GM21390 (cell line): ENCODE measurements around the gene NRARP.

Experiments
- ATAC-seq: cut with Tn5 transposase; IDR thresholded peaks from one replicate; pipeline ENCODE4 v1.9.1; 2021; ENCODE audit not compliant: unreplicated experiment

Gene NRARP

DNA sequence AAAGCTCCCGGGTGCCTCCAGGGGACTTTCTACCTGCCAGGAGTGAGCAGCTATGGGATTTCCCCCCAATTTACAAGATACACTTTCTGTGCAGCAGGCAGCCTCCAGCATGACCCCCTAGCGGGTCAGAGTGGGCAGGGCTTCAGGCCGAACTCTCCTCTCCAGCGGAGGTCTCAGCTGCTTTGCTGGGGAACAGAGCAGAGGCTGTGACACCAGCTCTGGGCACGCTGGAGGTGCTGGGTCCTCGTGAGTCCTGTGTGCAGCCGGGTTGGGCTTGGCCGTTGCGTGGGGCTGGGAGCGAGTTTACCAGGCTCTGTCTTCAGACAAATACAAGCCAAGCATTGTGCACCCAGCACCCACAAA is 2.9 kb downstream of the NRARP start:
- ATAC-seq: no peak

DNA sequence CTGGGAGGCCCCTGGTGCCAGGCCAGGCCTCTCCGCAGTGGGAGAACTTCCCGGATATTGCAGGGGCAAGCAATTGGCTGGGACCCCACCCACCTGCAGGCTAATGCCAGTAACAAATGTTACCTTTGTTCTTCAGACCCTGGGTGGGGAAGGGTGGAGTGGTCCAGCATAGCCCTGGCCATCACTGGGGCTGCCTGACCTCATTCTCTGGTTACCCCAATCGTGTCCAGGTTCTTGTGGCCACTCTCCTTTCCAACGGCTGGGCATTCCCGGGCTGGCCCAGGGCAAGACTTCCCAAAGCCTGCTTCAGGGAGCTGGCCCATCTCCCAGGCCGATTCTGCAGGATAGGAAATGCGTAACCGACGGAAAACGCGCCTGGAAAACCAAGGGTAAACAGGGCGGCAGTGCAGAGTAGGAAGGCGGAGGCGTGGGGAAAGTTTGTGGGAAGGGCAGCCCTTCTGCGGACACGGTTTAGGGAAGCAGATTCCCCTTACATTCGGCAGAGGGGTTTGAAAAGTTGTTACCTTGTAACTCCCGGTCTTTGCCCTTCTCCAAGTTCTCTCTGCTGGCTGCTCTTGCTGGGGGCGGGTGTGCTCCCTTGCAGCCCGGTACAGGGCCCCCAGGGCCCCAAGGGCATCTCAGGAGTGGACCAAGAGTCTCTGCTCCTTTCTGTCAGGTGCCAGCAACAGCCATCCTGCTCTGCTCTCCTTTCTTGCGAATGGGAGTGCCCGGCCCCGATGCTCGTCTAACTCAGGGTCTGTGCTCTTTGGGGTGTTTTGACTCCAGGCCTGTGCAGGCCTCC is 3.5 kb downstream of the NRARP start:
- ATAC-seq: no peak

GRCh38 chr9:137297966-137298365 is 4.1 kb downstream of the NRARP start:
- ATAC-seq: no peak

DNA sequence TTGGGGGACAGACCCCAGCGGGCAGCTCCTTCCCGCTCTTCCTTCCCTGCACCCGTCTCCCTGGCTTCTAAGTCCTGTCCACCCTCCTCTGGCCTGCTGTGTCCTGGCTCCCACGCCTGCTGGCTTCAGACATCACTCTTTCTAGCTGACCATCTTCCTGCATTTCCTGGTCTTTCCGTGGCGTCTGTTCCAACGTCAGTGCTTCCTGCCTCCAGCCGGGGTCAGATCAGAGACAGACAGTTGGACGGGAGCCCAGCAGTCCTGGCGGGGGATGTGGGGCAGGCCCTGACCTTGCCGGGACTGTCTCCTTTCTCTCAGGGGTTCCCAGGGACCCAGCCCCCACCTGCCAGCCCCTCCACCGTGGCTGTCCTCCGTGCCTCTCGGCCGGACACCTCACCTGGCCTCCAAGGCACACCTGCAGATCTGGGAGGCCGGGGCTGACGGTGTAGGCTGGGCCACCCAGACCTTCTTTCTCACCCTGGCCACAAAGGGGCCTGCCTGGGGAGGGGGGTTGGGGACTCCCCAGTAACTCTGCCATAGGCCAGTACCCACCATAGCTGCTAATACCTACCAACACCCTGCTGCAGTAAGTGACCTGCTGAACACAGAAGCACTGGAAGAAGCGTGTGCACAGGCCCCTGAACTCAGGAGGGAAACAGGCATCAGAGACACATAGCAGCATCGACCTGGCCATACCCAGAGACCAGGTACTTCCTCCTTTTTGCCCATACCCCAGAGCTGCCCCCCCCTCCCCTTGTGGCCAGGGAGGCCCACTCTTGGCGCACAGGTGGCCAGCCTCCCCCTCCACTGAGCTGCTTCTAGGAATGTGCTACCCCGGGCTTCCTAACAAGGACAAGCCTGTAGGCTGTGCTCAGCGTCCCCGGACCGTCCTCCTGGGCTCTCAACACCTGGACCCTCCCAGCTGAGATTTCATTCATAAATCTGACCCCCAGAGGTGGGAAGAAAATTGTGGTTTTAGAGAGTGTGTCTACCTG is 5.1 kb downstream of the NRARP start:
- no peak for ATAC-seq

DNA sequence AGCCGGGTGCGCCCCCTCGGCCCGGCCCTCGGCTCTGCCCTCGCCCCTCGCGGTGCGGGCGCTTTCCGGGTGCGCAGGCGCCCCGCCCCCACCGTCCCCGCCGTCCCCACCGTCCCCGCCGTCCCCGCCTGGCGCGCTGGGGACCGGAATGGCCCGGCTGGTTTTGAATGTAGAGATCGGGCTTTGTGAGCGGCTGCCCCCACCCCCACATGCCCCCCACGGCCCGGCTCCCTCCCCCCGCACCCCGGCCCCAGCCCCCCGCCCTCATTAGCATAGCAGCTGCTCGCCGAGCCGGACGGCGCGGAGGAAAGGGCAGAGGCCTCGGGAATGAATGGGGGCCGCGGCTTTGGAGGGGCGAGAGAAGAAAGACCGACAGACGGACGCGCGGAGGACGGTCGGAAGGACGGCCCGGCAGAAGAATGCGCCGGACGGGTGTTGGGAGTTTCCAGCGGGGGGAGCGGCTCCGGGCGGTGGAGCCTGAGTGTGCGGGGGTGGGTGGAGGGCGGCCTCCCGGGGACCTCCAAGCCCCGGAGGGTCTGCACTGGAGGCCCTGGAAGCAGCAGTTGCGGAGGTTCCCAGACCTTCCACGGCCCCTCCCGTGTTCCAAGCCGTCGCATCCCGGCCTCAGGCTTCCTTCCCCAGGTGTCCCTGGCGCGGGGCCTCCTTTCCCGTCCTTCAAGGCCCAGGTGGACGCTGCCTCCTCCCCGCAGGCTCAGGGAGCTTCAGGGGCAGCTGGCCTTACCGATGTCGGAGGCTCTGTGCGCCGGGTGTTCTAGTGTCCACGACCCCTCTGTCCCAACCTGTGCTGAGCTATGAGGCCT is 6.0 kb downstream of the NRARP start:
- no peak for ATAC-seq

GRCh38 chr9:137295238-137295811 is 6.7 kb downstream of the NRARP start:
- ATAC-seq: no peak

DNA sequence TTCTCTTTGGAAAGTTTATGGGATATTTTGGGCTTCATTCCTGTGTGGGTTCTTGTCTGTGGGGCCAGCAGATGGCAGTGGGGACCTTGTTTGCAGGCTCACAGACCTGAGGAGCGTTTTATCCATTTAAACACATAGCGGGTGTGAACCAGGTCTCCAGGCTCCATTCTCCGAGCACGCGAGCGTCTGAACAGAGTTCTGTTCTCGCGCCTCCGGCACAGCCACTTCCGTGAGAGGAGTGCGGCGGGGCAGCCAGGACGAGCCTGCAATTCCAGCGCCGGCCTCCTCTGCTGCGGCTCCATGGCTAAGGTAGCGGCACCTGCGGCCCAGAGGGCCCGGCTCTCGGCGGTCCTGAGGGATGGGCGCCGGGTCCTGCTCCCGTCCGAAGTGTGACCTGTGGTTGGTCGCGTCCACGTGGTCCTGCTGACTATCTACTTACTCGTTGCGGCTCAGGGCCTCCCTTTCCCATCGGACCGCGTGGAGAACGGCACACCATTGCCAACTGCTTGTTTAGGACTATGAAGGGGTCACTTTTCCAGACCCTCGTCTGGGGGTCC is 7.3 kb downstream of the NRARP start:
- ATAC-seq: no peak

GRCh38 chr9:137294091-137294680 is 7.9 kb downstream of the NRARP start:
- no peak for ATAC-seq

DNA sequence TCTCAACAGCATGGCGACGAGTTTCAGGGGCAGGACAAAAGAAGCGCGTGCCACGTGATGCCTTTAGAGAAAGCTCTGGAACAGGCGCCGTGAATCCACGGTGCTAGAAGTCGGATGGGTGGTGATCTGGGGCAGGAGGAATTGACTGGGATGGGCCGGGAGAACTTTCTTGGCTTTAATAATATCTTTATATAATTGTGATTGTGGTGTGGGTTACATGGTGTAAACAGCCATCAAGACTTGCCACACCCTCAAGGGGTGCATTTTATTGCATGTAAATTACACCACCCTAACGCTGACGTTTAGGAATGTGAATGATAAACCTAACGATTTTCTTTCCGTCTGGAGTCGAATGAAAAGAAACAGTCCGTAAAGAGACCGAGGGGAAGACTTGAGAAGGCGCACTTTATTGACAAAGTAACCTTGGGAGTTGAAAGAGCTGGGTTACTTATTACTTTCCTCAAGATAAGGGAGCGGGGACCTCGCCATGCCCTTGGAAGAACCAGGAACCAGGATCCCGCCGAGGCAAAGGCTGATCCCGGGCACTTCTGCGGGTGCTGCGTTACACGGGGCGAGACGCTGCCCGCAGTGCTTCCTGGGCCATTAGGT is 8.5 kb downstream of the NRARP start:
- no peak for ATAC-seq

GRCh38 chr9:137293094-137293481 is 9.0 kb downstream of the NRARP start:
- no peak for ATAC-seq

DNA sequence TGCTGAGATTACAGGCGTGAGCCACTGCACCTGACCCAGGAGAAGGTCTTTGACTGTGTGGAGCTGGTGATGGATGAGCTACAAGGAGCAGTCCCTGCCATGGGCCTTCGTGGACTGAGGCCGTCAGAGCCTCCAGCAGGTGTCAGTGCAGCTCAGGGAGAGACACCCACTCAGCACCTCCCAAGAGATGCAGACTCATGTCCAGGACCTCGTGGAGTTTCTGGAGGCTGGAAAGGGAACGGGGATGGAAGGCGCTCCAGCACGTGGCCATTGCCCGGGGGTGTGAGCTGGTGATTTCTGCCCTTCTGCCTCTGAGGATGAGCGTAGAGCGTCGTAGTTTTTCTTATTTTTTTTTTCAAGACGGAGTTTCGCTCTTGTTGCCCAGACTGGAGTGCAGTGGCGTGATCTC is 15.1 kb downstream of the NRARP start:
- ATAC-seq: no peak

- no peak for ATAC-seq
These were observed 20.5 kb downstream of the NRARP start for GRCh38 chr9:137281345-137282116.

DNA sequence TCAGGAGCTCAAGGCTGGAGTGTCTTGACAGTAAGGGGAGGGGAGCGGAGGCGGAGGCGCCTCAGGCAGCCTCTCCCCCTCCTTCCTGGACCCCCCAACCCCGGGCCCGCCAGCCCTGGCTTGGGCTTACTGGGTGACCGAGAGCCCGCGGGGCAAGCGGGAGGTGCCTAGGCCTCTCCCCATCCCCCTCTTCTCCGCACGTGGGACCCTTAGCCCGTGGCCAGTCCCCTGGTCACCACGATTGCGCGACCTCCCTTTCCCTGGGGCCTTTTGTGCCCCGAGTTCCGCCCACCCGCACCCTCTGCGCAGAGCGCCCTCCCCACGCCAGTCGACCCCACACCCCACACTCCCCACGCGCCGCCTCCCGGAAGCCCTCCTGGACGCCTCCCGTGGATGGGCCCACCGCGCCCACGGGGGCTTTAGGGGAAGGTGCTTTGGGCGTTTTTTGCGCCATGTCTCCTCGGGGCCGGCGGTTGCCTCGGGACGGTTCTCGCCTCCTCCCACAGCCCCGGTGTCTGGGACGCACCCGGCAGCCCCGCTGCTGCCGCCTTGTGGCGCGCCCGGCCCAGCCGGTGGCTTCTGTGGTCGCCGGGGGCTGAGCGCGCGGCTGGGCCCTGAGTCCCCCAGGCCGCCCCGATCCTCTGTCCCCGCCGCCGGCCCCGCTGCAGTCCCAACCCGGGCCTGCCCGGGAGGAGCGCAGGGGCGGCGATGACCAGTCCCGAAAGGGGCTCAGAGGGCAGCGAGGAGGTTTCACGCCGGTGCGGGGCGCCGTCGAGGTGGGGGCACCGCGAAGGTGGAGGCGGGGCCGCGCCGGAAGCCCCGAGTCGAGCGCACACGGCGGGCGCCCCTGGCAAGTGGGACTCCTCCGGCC is 21.4 kb downstream of the NRARP start:
- no peak for ATAC-seq

DNA sequence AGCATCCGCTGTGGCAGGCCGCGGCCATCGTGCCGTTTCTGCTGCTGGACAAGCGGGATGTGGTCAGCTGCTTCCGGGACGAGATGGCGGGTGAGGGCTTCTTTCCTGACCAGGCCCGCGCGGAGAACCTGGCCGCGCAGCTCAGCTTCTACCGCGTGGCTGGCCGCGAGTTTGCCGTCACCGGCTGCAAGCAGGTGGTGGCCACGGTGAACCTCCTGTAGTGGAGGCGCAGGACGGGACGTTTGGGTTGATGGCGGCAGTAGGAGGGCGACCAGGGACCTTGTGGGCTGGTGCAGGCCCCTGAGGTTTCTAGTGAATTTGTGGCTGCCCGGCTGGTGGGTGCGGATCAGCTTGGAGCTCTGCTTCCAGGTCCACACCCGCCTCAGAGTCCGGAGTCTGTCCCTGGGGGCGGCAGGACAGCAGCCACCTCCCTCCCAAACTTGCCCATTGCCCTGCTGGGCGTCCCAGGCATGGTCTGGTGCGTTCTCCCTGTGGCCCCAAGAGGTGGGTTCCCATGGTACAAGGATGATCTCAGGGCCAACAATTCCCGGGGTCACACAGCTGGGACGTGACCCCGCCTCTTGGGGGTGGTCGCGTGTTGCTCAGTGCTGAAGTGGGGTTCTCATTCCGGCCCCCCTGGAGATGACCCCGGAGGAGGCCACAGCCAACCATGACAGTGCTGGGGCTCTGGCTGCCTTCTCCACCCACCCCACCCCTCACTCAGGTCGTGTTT is 22.2 kb downstream of the NRARP start:
- no peak for ATAC-seq

GRCh38 chr9:137278721-137279711 is 23.1 kb downstream of the NRARP start:
- no peak for ATAC-seq

DNA sequence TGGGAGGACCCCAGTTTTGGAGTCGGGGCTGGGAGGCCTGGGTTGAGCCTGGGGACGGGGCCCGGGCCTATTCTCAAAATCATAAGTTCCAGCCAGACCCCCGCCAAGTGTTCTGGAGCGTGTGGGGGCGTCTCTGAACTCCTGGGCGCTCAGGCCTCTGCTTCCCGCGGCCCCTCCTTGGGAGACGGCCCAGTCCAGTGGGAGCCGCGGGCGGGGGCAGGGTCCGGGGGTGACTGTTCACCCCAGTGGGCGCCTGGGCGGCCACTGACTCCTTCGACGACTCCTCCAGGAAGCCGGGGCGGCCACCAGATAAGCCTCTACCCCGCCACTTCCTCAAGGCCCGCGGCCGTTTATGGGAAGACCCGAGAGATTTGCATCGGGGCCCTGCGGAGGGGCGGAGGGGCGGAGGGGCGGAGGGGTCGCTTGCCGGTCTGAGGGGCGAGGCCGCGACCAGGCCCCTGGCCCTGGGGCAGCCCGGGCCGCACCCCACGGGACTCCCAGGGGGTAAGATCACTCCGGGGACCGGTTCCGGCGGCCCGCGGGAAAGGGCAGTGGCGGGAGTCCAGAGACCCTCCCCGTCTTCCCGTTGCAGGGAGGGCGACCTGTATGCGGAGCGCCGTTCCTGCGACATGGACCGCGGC is 23.9 kb downstream of the NRARP start:
- no peak for ATAC-seq
